GM21447 (cell line): ENCODE measurements around the gene WASHC3.
"Not testable (repeated sequence)": the region's sequence is repeated elsewhere in the genome, so short reads cannot be mapped to it uniquely, and the experiment has no call there.

Source experiments
- ATAC-seq: cut with Tn5 transposase; IDR thresholded peaks from one replicate; pipeline ENCODE4 v1.9.1; 2021; ENCODE audit not compliant: unreplicated experiment

WASHC3 gene

DNA sequence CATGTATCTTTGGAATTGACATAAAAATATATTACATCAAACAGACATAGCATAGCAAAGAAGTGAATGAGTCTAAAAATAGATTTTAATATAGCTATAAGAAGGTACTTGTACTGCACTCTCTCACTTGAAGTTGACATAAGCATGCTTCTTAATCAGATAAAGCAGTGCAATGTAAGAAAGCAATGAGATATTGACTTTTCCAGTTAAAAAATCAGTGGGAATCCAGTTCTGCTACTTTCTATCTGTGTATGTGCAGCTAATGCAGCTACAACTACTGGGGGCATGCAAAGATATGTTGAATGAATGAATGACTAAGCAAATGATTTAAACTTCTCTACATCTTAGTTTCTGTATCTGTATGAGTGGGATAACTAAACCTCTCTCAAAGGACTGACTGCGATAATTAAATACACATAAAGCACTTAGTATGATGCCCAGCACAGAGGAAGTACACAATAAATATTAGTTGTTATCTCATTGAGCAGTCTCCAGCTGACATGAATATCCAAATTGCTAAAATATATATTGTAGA is 10.3 kb downstream of the WASHC3 start:
- ATAC-seq: peak; percentile 58

DNA sequence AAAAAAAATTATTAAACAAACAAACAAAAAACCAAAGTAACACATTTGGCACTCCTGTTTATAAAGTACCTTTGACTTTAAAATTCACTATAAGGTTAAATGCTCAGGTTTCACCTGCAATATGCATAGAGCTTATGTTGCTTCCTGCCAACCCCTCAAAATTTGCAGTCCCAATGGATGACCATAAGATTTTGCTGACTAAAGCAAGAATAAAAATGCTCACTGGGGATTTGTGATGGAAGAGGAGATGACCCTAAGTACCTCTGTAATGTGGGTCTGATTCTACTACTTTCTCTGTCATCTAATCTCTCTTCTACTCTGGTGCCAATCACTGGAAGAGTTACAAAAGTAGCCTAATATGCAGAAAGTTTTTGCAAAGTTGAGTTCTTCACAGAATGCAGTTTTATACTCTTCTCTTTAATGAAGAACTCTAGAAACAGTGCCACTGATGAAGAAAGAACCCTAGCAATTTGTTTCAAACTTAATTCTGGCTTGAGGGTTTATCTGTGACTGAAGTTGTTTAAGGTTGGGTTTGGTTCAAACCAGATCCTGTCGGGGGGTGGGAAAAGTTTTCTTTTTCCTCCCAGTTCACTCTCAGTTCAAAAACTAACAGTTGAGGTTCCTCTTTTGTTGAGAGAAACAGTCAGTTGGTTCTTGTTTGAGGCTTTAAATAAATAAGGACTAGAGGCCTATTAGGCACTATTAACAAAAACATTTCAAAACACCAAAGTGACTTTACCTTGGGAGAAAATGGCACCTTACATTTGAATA is 10.9 kb downstream of the WASHC3 start:
- ATAC-seq: no peak

DNA sequence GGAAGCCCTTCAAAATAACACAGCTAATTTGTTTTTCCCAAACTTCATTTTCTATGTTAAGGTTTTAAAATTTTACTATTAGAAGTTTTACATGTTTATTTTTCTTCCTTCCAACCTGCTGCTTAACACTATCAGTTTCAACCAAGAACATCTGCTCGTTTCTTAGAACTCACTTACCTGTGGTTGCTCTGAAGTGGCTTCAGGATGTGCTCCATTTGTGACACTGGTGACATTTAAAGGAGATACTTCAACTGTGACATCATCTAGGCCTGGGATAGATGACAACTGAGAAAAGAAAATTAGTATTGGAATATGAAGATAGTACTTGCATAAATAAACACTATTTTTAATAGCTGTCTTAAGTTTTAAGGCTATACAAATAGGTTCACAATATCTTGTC is 17.9 kb downstream of the WASHC3 start:
- peak; percentile 89 for ATAC-seq

DNA sequence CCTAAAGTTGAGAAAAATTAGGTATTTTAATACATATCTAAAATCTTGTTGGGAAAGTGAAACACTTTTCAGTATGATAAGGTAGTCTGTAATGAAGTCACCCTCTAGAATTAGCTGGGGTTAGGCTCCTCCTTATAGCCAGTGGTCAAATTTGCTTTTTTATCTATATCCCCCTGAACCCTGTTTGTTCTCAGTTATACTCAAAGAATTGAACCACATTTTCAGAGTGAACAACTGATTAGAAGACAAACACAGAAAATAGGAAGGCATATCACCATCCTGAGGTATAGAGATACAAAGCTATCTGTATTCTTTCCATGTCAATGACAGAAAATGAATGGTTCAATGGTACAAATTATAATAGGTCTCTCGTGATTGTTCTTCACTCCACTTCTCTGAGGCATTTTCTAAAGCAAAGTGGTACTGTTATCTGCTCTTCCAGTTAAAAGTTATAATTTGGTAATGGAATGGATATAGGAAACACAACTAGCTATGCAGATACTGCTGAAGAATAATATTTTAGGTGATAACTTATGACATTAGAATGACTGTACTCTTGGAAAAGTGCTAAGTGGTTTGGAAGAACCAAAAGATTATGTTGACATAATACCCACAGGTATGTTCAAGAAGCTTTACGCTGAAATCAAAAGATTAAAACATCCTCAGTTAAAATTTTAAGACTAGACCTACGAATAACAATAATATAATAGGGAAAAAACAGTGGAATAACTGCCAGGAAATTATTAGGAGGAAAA is 27.6 kb downstream of the WASHC3 start:
- no peak for ATAC-seq

DNA sequence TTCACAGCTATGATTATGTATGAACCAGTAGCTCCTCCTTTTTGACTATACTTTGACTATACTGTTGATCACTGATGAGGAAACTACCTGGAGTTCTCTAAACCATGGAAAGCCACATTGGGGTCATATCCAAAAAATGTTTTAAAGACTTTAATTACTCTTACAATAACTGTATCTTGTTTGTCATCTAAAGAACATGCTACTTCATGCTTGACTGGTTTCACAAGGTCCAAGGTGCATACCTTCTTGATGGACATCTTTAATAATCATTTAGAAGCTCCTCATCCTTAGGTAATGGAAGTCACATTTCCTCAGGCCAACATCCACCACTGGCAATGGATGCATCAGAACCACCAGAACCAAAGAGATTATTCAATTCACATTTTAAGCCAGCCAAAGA is 29.9 kb downstream of the WASHC3 start:
- ATAC-seq: no peak

DNA sequence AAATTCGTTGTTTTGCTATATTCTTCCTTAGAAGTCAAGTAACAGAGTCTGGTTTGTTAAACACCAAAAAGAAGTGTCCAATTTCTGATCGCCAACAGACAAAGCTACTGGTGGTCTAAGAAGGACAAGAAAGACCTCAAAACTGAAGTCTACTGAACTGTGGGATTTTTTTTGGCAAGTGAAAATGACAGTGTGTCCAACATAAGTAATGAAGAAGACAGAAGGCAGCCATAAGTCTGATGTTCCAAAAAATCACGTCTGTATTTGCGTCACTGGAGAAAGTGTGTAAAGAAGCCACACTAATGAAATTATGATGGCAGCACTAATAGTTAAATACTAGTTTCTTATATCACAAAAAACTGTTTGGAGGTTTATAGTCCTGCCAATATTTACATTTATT is 32.6 kb downstream of the WASHC3 start:
- no peak for ATAC-seq

DNA sequence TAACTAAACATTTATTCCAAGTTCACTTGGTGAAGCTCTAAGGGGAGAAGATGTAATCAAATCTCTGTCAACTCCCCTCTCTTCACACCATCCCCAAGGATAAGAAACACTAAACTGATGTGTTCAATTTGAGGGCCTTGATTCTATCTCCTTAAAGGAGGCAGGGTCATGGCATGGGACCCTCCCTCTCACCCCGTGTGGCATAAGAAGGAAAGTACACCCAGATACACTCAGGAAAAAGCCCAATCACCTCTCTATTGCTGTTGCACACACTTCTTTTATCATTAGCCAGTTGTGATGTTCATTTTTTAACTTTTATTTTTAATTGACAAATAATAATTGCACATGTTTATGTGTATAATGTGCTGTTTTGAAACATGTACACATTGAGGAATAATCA is 35.1 kb downstream of the WASHC3 start:
- ATAC-seq: no peak

DNA sequence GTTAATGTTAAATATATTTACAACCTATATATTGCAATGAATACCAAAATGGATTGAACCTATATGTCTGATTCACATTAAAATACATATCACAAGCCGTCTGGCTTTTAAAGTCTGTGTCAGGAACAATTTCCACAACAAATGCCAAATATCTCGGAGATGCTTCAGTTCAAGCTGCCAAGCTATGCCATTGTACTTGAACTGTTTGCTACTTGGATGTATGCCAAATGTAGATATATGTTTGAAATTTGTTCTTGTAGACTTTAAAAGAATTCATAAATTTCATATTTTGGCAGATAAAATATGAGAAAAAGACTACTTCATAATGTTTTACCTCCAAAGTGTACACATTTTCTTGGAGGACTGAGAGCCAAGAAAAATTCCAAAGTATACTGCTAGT is 37.0 kb downstream of the WASHC3 start:
- no peak for ATAC-seq

DNA sequence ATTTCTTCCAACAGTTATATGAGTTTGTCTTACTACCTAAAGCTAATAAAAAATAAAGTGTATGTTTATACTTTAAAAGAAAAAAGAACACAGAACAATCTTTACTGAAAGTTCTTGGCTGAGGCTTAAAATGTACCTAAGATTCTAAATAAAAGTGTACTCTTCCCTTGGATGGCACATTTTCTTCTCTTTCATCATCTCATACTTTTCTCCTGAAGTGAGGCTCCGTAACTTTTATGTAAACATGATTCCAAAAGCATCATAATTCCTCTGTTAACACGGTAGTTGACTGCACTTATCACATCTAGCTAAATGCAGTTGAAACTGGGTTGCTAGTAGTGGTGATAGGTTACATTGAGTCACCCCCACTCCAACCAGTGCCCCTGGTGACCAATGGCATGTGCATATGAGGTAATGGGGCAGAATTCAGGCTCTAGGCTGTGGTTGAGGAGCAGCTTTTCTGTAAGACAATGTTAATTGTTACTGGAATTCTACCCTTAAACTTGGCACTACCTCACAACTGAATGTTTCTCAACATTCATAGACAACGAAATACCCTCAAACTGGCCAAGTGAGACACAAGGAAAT is 38.4 kb downstream of the WASHC3 start:
- ATAC-seq: no peak

DNA sequence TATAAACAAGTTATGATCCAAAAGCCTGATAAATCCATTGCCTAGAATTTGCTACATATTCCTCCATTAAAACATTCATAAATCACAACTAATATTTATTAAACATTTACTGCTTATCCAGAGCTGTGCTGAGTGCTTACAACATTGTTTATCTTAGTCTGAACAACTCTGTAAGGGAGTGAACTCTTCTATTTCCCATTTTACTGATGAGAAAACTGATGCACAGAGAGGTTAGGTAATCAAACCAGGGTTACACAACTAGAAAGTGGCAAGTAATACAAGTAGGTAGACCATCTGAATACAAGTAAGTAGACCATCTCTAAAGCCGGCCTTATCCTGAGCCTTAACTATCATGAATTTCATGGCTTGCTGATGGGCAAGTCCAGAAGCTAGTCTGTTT is 39.5 kb downstream of the WASHC3 start:
- ATAC-seq: no peak

DNA sequence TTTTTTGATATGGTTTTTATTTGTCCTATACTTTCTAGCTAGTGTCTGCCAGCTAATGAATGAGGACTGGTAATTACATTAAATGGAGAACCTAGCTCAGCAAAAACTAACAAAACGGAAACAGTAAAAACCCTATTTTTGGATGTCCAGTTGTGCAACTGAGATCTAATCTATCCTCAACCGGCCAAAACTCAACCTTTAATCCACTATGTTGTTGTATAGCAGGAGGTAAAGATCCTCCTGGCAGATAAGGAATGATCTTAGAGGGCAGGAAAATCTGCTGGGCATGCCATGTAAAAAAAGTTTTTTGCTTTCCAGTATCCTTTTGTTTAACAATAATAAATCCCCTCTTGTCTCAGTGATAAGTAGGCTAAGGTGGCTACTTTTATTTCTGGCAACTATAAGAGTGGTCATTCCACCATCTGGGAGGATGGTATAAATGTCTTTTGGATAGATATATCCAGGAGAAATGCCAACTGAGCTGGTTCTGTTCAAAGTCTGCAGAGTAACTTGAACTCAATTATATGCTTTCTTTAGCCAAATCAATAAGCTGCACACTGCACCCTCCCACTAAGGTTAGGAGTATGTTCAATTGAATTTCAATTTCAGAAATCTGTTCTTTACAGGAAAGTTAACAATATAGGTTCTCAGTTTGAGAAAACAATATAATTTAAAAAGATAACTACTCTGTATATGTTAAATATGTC is 40.1 kb downstream of the WASHC3 start:
- no peak for ATAC-seq

DNA sequence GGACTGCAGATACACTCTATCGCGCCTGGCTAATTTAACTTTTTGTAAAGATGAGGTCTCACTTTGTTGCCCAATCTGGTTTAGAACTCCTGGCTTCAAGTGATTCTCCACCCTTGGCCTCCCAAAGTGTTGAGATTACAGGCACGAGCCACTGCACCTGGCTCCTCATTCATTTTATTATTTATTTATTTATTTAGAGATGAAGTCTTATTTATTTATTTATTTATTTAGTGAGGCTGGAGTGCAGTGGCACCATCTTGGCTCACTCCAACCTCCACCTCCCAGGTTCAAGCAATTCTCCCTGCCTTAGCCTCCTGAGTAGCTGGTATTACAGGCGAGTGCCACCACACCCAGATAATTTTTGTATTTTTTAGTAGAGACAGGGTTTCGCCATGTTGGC is 43.2 kb downstream of the WASHC3 start:
- ATAC-seq: not testable (repeated sequence)

DNA sequence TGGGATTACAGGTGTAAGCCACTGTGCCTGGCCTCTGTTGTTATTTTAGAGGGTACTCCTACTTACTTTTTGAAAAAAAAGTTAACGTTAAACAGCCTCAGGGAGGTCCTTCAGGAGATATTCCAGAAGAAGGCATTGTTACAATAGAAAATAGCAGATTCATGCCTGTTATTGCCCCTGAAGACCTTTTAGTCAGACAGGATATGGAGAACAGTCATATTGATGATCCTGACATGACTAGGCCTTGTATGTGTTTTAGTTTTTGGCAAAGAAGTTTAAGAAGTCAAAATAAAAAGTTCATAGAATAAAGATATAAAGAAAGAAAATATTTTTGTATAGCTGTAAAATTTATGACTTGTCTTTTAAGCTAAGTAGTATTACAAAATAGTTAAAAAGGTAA is 45.3 kb downstream of the WASHC3 start:
- no peak for ATAC-seq

DNA sequence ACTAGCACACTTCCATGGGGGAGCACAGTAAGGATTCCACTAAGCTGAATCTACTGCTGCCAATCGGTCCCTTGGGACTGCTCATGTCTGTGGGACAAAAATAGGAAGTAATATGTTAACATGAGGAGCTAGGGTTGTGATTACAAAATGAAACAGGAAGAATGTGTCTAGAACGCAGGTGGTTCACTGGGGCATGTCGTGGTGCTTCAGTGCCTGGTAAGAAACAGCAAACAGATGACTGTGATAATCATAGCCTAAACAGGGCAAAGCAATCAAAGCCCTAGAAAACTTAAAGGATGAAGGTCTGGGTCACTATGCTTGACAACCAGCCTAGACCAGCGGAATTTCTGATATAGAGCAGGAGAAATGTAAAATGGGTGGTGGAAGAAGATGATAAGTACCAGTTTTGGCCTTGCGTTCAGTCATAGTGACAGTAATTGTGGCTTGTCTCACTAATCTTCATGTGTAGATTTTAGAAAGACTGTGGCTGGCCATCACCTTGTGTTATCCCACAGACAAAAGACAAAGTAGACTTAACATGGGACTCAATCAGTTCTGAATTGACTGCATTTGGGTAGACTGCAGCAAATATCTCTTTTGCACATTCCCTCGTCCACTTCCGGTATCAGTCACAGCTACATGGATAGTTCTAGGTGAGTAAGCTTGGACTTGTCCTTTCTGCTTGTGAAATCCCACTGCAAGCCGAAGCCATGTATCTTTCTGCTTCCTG is 51.4 kb downstream of the WASHC3 start:
- peak; percentile 89 for ATAC-seq

DNA sequence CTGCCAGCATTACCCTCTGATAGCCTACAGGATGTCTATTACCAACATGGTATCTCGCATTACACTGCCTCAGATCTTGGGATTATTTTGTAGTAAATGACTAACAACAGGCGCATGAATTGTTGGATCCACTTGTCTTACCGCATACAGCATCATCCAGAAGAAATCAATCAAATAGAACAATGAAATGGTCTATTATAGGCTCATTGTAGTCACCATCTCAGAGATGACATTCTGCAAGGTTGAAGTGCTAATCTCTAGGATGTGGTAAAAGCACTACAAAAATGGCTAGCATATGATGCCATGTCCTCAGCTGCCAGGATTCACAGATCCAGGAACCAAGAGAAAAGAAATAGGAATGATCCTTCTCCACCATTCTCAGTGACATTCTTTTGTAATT is 52.0 kb downstream of the WASHC3 start:
- ATAC-seq: no peak

DNA sequence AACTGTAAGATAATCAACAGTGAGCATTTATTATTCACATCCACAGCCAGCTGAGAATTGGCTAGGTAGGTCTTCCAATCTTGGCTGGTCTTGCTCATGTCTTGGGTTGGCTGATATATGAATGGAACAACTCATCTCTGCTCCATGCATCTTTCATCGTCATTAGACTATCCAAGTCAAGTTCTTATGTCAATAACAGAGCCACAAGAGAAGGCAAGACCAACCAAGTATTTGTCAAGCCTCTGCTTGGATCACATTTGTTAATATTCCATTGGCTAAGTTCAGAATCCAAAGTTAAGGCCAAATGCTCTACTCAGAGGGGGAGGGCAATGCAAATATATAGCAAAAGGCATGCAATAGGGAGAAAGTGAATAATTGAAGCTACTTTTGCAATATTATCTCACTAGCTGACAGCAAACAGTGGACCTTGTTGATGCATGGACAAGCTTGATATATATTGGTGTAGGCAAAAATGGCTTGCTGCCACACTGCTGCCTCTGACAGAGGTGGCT is 53.1 kb downstream of the WASHC3 start:
- ATAC-seq: no peak

DNA sequence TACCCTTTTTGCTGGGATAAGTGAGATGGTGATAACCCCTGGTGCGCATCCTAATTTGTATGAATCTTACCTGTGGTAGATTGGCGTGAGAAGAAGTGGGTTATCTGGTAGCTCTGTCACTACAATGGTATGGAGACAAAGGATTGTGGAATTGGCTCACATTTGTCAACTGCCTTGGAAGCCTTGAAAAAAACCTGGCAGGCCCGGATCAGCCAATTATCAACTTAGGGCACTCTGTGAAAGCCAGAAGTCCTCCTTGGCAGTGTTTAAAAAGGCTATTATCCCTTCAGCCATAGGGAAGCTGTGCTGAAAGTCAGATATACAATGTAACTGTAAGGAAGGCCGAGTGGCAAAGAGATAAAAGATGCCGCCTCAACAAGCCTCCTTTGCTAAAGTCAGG is 56.5 kb downstream of the WASHC3 start:
- ATAC-seq: no peak

DNA sequence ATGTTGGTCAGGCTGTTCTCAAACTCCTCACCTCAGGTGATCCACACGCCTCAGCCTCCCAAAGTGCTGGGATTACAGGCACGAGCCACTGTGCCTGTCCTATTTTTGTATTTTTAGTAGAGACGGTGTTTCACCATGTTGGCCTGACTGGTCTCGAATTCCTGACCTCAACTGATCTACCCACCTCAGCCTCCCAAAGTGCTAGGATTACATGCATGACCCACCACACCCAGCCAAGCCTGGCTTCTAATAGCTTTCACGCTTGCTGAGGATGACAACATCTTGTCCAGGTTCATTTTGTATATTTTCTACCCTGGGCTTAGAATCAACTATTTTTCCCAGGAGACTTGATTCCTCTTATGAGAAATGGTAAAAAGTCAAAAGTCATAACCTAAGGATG is 64.7 kb downstream of the WASHC3 start:
- ATAC-seq: no peak

DNA sequence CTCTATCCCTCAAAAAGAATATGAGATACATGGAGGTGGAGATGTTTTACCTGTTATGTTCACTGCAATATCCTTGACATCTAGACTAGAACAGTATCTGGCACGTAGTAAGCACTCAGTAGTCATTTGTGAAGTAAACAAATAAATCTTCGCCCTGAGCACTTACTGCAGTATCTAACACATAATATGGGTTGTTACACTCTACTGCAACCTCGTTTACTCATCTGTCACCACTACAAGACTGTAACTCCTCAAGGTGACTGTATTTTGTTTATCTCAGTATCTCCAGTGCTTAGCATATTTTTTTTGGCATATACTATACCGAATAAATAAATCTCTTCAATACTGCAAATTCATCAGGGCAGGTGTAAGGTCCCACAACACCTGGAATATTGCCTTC is 66.1 kb downstream of the WASHC3 start:
- no peak for ATAC-seq

DNA sequence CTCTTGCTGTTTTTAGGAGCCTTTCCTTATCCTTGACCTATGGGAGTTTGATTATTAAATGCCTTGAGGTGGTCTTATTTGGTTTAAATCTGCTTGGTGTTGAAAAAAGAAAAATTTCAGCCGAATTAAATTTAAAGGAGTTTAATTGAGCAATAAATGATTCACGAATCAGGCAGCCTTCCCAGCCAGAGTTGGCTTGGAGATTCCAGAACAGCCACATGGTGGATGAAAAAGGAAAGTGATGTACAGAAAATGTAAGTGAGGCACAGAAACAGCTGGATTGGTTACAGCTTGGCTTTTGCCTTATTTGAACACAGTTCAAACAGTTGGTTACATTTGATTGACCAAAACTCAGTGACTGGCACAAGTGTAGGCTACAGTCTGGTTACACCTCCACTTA is 69.7 kb downstream of the WASHC3 start:
- ATAC-seq: no peak
